Epidermal melanocyte (primary cell): ENCODE data around the gene ANO1.
"Not testable (repeated sequence)": the region's sequence is repeated elsewhere in the genome, so short reads cannot be mapped to it uniquely, and the experiment has no call there.

Experiments
- DNase-seq: peaks from one replicate; pipeline ENCODE4 v3.0.0; 2011; ENCODE audit warnings: low spot score; ENCODE audit not compliant: insufficient read length

Gene ANO1

DNA sequence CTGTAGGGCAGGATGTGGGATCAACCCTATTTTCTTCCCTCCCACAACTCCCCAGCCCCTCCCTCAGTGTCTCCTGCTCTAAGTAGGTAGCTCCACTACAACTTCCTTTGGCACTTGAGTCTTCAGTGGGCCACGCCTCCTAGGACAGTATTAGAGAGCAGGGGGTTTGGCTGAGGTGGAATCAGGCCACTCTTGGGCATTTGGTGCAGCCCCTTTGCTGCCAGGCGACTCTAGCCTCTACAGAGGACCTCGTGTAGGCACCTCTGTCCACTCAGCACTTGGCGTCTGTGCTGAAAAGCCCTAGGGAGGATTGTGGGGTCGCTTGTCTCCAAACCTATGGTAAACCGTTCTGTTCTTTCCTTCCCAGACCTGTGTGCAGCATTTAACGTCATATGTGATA is 127.6 kb downstream of the ANO1 start:
- no peak for DNase-seq

DNA sequence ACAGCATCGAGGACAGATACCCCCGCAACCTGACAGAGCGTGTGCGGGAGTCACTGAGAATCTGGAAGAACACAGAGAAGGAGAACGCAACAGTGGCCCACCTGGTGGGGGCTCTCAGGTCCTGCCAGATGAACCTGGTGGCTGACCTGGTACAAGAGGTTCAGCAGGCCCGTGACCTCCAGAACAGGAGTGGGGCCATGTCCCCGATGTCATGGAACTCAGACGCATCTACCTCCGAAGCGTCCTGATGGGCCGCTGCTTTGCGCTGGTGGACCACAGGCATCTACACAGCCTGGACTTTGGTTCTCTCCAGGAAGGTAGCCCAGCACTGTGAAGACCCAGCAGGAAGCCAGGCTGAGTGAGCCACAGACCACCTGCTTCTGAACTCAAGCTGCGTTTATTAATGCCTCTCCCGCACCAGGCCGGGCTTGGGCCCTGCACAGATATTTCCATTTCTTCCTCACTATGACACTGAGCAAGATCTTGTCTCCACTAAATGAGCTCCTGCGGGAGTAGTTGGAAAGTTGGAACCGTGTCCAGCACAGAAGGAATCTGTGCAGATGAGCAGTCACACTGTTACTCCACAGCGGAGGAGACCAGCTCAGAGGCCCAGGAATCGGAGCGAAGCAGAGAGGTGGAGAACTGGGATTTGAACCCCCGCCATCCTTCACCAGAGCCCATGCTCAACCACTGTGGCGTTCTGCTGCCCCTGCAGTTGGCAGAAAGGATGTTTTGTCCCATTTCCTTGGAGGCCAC is 128.3 kb downstream of the ANO1 start:
- DNase-seq = no peak

DNA sequence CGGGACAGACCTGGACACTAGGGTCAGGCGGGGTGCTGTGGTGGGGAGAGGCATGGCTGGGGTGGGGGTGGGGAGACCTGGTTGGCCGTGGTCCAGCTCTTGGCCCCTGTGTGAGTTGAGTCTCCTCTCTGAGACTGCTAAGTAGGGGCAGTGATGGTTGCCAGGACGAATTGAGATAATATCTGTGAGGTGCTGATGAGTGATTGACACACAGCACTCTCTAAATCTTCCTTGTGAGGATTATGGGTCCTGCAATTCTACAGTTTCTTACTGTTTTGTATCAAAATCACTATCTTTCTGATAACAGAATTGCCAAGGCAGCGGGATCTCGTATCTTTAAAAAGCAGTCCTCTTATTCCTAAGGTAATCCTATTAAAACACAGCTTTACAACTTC is 128.9 kb downstream of the ANO1 start:
- DNase-seq = no peak

DNA sequence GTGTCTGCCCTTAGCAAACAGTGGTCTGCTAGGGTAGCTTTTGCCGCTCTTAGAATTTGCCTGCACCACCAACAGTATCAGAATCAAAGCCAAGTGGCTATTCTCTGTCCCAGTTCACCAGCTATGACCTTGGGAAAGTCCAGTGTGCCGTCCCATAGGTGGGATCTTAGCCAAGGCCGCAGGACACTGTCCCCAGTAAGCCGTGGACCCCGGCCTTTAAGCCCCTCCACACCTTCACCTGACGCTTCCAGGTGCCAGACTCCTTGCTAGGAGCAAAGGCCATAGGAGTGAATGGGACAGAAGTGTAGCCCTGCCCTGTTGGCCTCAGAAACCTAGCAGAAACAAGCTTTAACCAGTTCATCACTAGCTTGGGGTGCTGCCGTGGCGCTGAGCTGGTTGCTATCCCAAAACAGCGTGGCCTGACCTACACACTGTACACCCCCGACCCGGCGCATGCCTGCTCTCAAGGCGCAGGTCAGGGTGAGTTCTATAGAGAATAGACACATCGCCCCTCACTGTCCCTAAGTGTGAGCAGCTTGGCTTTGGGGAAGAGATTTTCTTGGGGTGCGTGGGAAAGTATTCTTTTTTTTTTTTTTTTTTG is 129.5 kb downstream of the ANO1 start:
- no peak for DNase-seq

DNA sequence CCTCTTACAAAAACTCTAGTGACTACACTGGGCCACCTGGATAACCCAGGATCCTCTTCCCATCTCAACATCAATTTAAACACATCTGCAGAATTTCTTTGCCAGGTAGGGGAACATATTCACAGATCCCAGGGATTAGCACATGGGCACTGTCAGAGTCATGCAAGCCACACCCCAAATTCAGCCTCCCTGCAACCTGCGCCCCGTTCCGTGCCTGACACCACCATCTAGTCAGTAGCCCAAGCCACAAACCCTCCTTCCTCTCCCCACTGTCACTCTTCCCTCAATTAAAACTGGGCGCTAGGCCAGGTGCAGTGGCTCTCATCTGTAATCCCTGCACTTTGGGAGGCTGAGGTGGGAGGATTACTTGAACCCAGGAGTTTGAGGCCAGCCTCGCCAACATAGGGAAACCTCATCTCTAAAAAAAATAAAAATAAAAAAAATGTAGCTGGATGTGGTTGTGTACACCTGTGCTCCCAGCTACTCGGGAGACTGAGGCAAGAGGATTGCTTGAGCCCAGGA is 131.3 kb downstream of the ANO1 start:
- DNase-seq = no peak

DNA sequence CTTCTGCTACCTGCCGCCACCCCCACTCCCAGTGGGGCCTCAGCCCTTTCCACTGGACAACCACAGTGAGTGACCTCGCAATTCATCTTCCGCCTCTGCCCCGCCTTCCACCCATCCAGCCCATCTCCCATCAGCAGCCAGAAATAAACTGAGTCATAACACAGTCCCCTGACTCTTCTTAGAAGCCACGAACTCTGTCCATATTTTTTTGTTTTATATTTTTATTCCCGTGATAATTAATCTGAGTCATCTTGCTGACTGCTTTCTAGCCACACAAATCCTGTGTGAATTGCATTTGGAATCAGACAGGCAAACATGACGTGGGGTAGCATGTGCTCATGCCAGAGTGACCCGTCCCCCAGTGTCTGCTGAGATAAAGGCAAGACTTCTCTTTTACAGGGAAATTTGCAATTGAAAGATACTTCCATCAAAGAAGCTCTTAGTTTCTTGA is 132.0 kb downstream of the ANO1 start:
- no peak for DNase-seq

DNA sequence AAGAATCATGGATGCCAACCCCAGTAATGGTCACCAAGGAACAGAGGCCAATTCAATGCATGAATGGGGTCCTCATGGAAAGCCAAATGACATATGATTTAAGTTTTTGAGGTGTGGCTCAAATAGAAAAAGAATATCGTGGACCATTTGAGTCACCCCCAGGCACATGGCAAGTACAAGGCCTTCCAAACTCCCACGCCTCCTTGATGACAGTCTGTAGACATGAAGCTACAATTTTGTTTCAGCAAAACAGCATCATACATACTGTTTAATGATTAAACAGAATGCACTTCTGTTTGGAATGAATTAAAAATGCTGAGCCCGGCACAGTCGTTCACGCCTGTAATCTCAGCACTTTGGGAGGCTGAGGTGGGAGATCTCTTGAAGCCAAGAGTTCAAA is 132.4 kb downstream of the ANO1 start:
- DNase-seq = no peak

DNA sequence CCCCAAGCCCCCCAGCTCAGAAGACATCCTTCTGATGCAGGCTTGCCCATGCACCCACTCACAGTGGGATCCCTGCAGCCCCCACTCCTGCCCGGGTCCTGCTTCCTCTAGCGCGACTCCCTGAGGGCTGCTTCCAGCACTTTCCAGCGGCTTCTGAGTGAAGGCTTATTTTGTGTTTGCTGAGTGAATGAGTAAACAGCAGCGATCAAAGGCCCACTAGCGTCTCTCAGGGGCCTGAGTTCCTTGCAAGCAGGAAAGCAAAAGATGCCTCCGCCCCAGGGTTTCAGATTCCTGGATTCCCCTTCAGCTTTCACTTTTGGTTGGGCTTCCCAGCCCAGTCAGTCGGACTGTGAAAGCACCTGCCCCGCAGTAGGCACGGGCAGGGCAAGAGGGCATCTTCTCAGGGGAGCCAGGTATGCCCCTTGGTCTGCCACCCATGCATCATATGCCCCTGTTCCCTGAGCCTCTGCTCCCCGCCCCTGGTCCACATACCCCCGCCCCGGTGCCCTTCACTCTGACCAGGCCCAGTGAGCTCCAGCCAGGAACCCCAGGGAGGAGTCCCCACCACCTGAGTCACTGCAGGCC is 134.2 kb downstream of the ANO1 start:
- no peak for DNase-seq

DNA sequence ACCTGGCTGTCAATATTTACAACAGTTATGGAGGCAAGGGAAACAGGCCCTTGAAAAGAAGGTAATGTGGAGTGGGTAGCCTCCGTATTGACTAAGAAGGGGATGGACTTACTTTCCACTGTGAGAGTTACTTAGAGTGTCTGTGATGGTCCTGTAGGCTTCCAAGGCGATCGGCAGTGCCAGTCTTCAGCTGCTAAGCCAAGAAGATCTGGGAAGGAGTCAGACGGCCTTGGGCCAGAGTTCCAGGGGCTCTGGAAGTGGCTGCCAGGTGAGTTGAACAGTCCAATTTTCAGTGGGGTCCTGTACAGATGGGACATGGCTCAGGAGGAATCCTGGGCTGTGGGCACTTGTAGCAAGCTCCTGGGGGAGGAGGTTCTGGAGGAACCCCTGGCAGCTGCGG is 139.3 kb downstream of the ANO1 start:
- not testable (repeated sequence) for DNase-seq

DNA sequence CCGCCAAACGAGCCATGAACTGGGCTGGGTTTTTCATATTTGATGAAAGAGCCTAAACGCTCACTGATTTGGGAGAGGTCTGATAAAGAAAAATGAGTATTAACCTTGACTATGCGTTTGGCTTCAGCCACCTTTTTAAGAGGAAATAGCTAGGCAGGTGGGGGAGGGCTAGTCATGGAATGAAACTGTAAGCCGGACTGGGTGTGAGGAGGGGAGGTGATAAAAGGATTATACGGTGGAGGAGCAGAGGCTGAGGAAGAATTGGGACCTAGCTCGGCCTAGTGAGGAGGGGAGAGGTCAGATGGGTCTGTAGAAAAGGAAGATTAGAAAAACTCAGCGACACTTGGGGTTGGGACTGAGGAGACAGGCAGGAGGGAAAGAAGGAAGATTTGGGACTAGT is 140.0 kb downstream of the ANO1 start:
- not testable (repeated sequence) for DNase-seq

DNA sequence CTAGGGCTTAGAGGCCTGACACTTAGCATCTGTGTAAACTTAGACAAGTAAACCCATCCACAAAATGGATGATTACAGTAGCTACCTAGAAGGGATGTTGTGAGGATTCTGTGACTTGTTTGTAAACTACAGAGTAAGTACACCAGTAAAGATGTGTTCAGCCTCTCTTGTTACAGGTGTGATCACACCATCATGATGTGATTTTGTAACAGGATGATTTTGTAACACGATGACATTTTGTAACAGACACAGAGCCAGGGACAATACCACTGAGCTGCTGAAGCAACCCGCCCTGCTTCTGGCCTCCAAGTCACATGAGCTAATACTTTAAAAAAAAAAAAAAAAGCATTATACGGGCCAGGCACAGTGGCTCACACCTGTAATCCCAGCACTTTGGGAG is 142.0 kb downstream of the ANO1 start:
- no peak for DNase-seq

DNA sequence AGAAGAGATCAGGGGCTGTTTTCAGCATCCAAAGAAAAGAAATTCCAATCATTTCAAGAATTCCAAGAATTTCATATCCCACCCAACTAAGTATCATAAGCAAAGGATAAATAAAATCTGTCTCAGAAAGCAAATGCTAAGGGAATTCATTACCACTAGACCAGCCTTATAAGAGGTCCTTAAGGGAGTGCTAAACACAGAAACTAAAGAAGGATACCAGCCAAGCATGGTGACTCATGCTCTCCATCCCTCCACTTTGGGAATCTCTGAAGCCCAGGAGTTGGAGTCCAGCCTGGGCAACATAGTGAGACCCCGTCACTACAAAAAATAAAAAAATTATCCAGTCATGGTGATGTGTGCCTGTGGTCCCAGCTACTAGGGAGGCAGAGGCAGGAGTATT is 142.8 kb downstream of the ANO1 start:
- DNase-seq = no peak

DNA sequence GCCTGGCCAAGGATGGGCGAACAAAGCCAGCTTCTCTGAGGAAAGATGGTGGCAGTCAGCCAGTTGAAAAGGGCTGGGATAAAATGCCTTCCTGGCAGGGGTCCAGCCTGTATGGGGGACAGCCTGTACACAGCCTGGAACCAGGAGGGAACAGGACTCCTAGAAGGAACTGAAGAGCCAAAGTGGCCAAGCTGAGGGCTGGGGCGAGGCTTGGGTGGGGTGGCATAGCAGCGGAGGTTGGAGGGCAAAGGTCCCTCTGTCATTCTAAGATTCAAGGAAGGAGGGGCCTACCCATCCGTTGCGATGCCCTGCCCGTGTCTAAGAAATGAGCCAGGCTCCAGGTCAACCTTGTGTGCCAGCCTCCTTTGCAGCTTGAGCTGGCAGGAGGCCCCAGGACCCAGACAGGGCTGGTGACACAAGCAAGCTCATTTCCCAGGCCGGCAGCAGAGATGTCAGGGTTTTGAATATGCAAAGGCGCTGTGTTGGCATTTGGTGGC is 147.6 kb downstream of the ANO1 start:
- no peak for DNase-seq

DNA sequence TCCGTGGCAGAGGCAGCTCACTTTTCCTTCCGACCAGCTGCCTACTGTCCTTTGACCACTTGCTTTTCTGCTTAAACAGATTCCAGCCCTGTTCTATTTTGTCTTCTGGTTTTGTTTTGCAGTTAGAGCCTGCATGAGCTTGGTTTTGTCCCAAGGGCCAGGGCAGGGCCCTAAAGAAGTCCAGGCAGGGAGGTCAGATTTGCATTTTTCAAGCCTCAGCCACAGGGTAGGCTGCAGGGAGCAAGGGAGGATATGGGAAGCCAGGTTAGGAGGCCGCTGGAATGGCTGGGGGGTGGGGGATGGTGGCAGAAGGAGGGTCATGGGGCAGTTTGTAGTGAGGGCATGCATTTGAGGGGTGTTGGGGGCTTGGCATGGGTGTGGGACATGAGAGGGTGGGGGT is 148.1 kb downstream of the ANO1 start:
- DNase-seq = no peak

DNA sequence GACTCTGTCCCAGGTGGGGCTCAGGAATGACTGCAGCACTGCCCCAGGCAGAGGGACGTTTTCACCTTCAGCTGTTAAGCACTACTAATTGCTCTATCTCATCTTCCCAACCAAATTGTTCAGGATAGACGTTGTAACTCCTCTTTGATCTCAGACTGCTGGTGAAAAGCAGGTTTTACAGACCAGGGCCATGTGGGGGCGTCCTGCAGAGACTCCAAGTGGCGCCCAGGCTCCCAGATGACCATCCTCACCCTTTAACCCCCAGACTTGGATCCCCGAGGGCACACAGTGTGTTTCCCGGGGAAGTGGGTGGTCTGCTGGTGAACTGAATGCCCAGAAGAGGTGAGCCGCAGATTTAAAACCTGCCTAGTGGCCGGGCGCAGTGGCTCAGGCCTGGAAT is 148.8 kb downstream of the ANO1 start:
- no peak for DNase-seq

DNA sequence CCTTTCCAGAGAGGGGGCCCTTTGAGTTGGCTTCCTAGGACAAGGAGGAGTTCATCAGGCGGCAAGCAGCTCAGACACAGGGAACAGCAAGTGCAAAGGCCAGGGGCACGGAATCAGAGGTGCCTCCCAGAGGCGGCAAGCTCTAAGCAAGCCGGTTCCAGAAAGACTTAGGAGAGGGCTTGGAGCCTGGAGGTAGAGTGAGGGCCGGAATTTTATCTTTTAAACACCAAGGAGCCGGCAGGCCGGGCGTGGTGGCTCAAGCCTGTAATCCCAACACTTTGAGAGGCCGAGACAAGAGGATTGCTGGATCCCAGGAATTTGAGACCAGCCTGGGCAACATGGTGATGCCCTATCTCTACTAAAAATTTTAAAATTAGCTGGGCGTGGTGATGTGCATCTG is 151.6 kb downstream of the ANO1 start:
- no peak for DNase-seq

DNA sequence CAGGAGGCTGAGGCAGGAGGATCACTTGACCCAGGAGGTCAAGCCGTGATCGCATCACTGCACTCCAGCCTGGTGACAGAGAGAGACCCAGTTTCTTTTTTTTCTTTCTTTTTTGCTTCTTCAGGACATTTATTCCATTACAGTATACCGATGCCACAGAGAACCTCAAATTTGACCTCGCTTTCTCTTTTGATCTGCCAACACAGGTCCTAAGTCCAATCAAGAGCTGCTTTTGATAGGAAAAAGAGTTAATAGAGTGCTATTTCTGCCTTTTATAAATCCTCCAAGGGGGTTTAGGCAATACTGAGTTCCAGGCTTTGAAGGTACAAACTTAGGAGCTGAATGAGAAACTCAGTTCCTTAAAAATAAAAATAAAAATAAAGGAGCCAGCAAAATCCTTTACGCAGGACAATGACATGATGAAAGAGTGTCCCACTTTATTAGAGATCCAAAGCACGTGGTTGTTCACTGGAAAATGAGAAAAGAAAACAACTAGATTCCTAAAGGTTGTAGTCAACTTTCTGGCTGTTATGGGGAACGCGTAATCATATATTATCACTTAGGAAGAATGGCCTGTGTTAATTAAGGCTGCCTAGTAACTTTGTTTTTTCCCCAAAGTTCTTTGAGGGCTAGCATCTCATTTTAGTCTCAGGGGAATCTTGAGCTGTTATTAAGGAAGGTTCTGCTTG is 152.2 kb downstream of the ANO1 start:
- DNase-seq = no peak

DNA sequence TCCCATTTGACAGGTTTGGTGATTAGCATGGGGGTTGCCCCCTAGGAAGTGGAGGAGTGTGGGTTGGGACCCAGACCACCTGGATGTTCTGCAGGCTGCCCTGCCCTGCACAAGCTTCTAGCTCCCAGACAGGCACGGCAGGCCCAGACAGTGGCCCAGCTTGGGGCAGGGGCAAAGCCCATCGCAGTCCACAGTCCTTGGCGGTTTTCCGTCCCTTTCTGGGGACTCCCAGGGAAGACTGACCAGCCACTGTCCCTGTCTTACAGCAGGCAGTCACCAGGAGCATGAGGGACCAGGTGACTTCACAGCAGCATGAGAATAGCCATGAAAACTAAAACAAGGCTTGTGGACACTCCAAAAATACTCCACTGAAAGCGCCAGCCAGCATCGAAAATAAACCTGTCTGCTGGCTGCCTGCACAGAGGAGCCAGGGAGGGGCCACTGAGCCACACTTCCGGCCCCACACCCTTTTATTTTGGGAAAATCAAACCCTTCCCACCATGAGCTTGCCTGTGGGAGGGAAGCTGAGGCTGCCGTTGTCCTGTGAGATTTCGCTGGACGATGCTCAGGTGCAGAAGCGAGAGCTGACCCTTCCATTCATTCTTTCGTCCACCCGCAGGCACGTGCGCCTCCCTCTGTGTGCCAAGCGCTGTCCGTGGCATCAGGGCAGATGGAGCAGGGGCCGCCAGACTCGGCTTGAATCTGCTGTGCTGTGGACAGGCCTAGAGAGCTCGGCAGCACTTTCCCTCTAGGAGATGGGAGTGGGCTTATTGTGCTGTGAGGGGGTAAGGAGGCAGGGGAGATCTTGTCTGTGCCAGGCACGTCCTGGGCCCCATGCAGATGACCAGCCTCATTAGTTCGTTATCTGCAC is 153.0 kb downstream of the ANO1 start:
- DNase-seq = no peak

DNA sequence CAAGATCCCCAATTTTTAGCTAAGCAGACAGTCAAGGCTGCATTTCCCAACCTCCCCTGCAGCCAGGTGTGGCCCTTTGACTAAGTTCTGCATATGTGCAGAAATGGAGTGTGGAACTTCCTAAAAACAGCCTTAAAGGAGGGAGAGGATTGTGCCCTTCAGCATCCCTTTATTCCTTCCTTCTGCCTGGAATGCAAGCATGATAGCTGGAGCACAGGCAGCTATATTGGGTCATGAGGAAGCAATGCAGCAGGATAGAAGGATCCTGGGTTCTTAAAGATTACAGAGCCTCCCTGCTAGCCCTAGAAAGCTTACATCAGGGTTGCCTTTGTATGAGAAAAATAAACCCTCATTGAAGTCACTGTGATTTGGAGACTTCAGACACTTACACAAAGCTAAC is 154.9 kb downstream of the ANO1 start:
- DNase-seq = no peak

DNA sequence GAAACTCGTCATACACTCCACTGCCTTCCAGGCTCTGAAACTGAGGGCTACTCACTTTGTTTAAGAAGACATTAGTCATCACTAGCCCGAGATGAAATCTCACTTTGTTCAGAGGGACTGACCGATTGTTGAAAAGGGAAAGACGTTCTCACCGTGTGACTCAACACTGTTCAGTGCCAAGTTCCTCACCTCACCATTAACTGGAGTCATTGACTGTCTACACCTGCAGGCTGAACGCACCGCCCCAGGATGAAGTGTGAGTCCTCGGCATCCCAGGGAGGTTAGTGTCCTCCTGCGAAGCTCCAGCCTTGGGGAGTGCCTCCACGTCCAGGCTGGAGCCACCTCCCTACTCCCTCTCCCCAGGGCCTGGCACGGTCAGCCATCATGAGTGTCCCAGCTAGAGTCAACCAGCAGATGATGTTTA is 155.4 kb downstream of the ANO1 start:
- no peak for DNase-seq

DNA sequence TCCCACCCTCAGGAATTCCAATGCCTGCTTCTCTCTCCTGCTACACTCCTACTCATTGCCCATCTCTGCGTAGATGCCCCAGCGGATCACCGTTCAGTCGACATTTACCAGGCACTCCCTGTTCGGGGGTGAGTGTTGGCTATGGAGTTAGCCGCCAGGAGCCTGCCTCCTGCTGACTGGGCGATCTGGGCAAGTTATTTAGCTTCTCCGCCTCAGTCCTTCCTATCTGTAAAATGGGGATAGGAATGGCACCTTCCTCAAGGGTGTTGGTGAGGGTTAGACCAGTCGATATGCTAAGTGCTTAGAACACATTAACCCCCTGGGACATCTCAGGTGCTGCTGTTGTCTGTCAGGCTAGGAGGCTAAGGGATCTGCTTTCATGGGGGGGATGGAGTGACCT is 155.8 kb downstream of the ANO1 start:
- DNase-seq = no peak
